Panc1 (cell line): ENCODE measurements around the gene ABCG8.

Source experiments
- POLR2AphosphoS5 ChIP-seq: IDR thresholded peaks from 2 replicates; pipeline ENCODE4 v1.6.1; 2012; ENCODE audit warnings: mild to moderate bottlenecking, low read depth, low read length, moderate library complexity
- SIN3A ChIP-seq: IDR thresholded peaks from 2 replicates; pipeline ENCODE4 v1.6.1; 2012; ENCODE audit warnings: low read depth, mild to moderate bottlenecking, low read length, moderate library complexity, borderline replicate concordance; ENCODE audit not compliant: insufficient read depth
- TF ChIP-seq, protein P1 (sequence below): fragments of 450-650 bp; IDR thresholded peaks from 2 replicates; pipeline ENCODE4 v1.5.1; 2017; ENCODE audit warnings: mild to moderate bottlenecking

DNA sequence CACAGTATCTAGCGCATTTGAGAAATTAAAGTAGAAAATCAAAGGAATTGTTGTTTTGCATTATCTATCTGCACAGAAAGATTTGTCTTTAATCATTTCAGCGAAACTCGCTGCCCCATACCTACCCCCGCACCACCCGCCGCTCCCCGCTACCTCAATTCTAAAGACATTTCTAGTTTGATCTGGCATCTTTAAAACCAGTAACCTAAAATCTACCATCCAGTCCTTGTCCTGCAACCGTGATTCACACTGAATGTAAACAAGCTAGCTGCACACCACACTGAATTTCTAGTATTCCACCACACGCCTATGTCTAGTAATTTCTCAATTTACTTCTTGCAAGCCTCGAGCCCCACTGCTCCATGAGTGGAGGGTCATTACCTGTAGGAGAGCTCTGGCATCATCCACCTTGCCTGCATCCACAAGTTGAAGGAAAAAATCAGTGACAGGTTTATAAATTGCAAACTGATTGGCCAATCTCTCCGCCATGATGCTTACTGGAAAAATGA, 60.1 kb downstream of the ABCG8 start:
- TF ChIP-seq, protein P1, sequence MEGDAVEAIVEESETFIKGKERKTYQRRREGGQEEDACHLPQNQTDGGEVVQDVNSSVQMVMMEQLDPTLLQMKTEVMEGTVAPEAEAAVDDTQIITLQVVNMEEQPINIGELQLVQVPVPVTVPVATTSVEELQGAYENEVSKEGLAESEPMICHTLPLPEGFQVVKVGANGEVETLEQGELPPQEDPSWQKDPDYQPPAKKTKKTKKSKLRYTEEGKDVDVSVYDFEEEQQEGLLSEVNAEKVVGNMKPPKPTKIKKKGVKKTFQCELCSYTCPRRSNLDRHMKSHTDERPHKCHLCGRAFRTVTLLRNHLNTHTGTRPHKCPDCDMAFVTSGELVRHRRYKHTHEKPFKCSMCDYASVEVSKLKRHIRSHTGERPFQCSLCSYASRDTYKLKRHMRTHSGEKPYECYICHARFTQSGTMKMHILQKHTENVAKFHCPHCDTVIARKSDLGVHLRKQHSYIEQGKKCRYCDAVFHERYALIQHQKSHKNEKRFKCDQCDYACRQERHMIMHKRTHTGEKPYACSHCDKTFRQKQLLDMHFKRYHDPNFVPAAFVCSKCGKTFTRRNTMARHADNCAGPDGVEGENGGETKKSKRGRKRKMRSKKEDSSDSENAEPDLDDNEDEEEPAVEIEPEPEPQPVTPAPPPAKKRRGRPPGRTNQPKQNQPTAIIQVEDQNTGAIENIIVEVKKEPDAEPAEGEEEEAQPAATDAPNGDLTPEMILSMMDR = no peak
- TF ChIP-seq POLR2AphosphoS5 = no peak
- TF ChIP-seq SIN3A = no peak
